Chondrocyte (in vitro differentiated cells): ENCODE data around the gene TMTC2. TPM values are rescaled to one million over a fixed set of nuclear protein-coding genes. Genes with fewer than 3 reads are reported as not detected.

Source experiments
- DNase-seq: peaks from one replicate; pipeline ENCODE4 v3.0.0; 2021; ENCODE audit warnings: mixed read lengths, low spot score
- H3K27ac Mint-ChIP-seq: one replicate; pipeline ENCODE4 v1.8.0; 2021; ENCODE audit warnings: mild to moderate bottlenecking, moderate library complexity, mixed read lengths; ENCODE audit not compliant: unreplicated experiment
- H3K27me3 Mint-ChIP-seq: 2 replicates; pipeline ENCODE4 v1.8.0; 2021; ENCODE audit warnings: low read depth, mixed read lengths
- H3K36me3 Mint-ChIP-seq: 2 replicates; pipeline ENCODE4 v1.8.0; 2021; ENCODE audit warnings: low read depth, mixed read lengths
- H3K4me1 Mint-ChIP-seq: 2 replicates; pipeline ENCODE4 v1.8.0; 2021; ENCODE audit warnings: low read depth, mild to moderate bottlenecking, mixed read lengths
- H3K4me3 Mint-ChIP-seq: one replicate; pipeline ENCODE4 v1.8.0; 2021; ENCODE audit warnings: mild to moderate bottlenecking, moderate library complexity, mixed read lengths; ENCODE audit not compliant: unreplicated experiment
- H3K9me3 Mint-ChIP-seq: 2 replicates; pipeline ENCODE4 v1.8.0; 2021; ENCODE audit warnings: low read depth, mixed read lengths
- CTCF ChIP-seq: fragments of 200-600 bp; sonication (generic); IDR thresholded peaks from 2 replicates; pipeline ENCODE4 v1.5.0; 2021; ENCODE audit warnings: antibody characterized with exemption, mild to moderate bottlenecking, moderate library complexity
- total RNA-seq: library from RNA; stranded (reverse); gene quantifications from 3 replicates; pipeline ENCODE4 v1.2.1, GENCODE V29; 2021

The TMTC2 gene
- total RNA-seq, 1 donor from 2014 or later: 1.4 TPM

GRCh38 chr12:83093426-83093825, 406.7 kb downstream of the TMTC2 start:
- no peak for DNase-seq
- no peak for TF ChIP-seq CTCF
- no peak overlapping the region for H3K4me3 Mint-ChIP-seq
- no peak overlapping the region for H3K27ac Mint-ChIP-seq
- peaks cover 3% of the 10 kb centered on the region for H3K9me3 Mint-ChIP-seq
- H3K4me1 Mint-ChIP-seq: no peaks in the 10 kb centered on the region
- H3K36me3 Mint-ChIP-seq: no peaks in the 10 kb centered on the region
- H3K27me3 Mint-ChIP-seq: no peaks in the 10 kb centered on the region

- no peak for DNase-seq
- H3K27me3 Mint-ChIP-seq: no peaks in the 10 kb centered on the region
- H3K4me3 Mint-ChIP-seq: no peak overlapping the region
- no peaks in the 10 kb centered on the region for H3K36me3 Mint-ChIP-seq
- H3K9me3 Mint-ChIP-seq: peaks cover 3% of the 10 kb centered on the region
- TF ChIP-seq CTCF: no peak
- H3K4me1 Mint-ChIP-seq: peaks cover 9% of the 10 kb centered on the region
- no peak overlapping the region for H3K27ac Mint-ChIP-seq
Observed at GRCh38 chr12:83097643-83098342, 411.1 kb downstream of the TMTC2 start.

GRCh38 chr12:83099436-83099835, 412.7 kb downstream of the TMTC2 start:
- no peak for DNase-seq
- no peak overlapping the region for H3K4me3 Mint-ChIP-seq
- peaks cover 10% of the 10 kb centered on the region for H3K4me1 Mint-ChIP-seq
- no peak overlapping the region for H3K27ac Mint-ChIP-seq
- no peak for TF ChIP-seq CTCF
- no peaks in the 10 kb centered on the region for H3K27me3 Mint-ChIP-seq
- no peaks in the 10 kb centered on the region for H3K36me3 Mint-ChIP-seq
- peaks cover 3% of the 10 kb centered on the region for H3K9me3 Mint-ChIP-seq

GRCh38 chr12:83102499-83102898, 415.8 kb downstream of the TMTC2 start:
- no peak overlapping the region for H3K4me3 Mint-ChIP-seq
- peaks cover 6% of the 10 kb centered on the region for H3K9me3 Mint-ChIP-seq
- H3K4me1 Mint-ChIP-seq: peaks cover 10% of the 10 kb centered on the region
- no peak for DNase-seq
- no peak for TF ChIP-seq CTCF
- H3K27me3 Mint-ChIP-seq: no peaks in the 10 kb centered on the region
- no peak overlapping the region for H3K27ac Mint-ChIP-seq
- H3K36me3 Mint-ChIP-seq: no peaks in the 10 kb centered on the region

GRCh38 chr12:83106873-83107272, 420.2 kb downstream of the TMTC2 start:
- Mint-ChIP-seq H3K4me3 (no peak overlapping the region), H3K27me3 (no peaks in the 10 kb centered on the region), H3K4me1 (peaks cover 9% of the 10 kb centered on the region), H3K36me3 (no peaks in the 10 kb centered on the region), H3K27ac (no peak overlapping the region), H3K9me3 (peaks cover 6% of the 10 kb centered on the region)
- DNase-seq: no peak
- no peak for TF ChIP-seq CTCF
